ENCODE data around the gene RNF123. TPM values are rescaled to one million over a fixed set of nuclear protein-coding genes. Genes with fewer than 3 reads are reported as not detected.
"Not testable (repeated sequence)": the region's sequence is repeated elsewhere in the genome, so short reads cannot be mapped to it uniquely, and the experiment has no call there.

The RNF123 gene
- total RNA-seq, 1 donor from 2014 or later, result 31.3 TPM

DNA sequence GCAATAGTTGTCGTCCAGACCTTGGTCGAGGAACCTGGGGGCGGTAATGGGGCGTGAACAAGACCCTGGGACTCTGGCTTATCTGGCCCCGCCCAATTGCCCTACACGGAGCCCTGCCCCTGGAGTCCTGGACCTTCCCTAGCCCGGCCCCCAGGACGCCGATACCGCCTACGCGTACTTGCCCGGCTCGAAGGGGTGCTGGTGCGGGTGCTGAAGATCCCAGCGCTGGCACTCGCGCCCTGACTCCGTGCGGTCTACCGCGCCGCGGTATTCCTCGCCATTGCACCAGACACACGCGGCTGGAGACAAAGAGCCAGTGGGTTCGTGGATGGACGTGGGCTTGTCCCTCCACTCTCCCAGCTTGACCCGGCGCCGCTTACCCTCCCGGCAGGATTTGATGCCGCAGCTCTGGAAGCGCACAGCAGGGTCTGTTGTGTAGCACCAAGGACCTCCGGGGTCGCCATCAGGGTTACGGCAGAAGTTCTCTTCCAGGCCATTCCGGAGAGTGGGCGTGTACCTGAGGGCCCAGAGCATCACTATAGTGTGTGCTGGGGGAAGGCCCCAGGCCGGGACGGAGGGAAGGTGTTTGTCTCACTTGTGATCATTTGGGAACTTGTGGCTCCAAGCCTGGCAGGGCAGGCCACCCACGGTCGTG lies 2.5 kb upstream of the RNF123 start:
- H3K9ac ChIP-seq (ENCODE audit: low read depth in 1 of 3, low read length in 3 of 3), result peak overlapping the region in 1 of 3 donors; percentile 45
- not testable (repeated sequence) for H3K9me3 ChIP-seq (ENCODE audit: control insufficient read depth in 3 of 3, low read length in 3 of 3); H3K27ac ChIP-seq (ENCODE audit: low read depth, low read length); H3K27me3 ChIP-seq (ENCODE audit: control insufficient read depth in 3 of 3, insufficient read depth in 3 of 3, low read length in 3 of 3)
- H3K36me3 ChIP-seq (ENCODE audit: control insufficient read depth in 3 of 3, insufficient read depth in 3 of 3, low read length in 3 of 3), result peaks cover 23 to 29% (median 23%) of the 10 kb centered on the region in 3 donors
- peaks cover 29 to 42% (median 36%) of the 10 kb centered on the region in 3 donors for H3K4me1 ChIP-seq (ENCODE audit: control insufficient read depth in 3 of 3, insufficient read depth in 3 of 3, low read length in 3 of 3)
- peak overlapping the region; percentile 35 to 38 (median 36) for H3K4me3 ChIP-seq (ENCODE audit: low read length in 3 of 3)

DNA sequence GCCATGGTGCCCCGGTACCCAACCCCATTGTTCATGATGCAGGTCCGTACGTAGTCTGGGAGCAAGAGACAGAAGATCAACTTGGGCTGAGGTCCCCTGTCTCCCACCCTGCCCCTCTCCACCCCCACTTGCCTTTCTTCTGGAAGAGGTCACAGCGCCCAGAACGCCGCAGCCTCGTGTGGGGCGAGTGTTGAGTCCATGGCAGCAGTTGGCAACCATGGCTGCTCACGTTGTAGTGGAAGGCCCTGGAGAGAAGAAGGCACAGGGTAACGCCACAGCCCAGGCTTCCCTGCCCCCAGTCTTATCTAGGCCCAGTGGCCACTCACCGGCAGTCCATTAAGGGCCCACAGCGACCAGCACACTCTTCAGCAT lies 1.9 kb upstream of the RNF123 start:
- not testable (repeated sequence) for H3K9ac ChIP-seq (ENCODE audit: low read depth in 1 of 3, low read length in 3 of 3); H3K27ac ChIP-seq (ENCODE audit: low read depth, low read length); H3K4me3 ChIP-seq (ENCODE audit: low read length in 3 of 3); H3K9me3 ChIP-seq (ENCODE audit: control insufficient read depth in 3 of 3, low read length in 3 of 3); H3K27me3 ChIP-seq (ENCODE audit: control insufficient read depth in 3 of 3, insufficient read depth in 3 of 3, low read length in 3 of 3)
- Histone ChIP-seq H3K36me3 (ENCODE audit: control insufficient read depth in 3 of 3, insufficient read depth in 3 of 3, low read length in 3 of 3) (peaks cover 18 to 24% (median 20%) of the 10 kb centered on the region in 3 donors), H3K4me1 (ENCODE audit: control insufficient read depth in 3 of 3, insufficient read depth in 3 of 3, low read length in 3 of 3) (peaks cover 29 to 43% (median 36%) of the 10 kb centered on the region in 3 donors)

- H3K9me3 ChIP-seq (ENCODE audit: control insufficient read depth in 3 of 3, low read length in 3 of 3); H3K27me3 ChIP-seq (ENCODE audit: control insufficient read depth in 3 of 3, insufficient read depth in 3 of 3, low read length in 3 of 3): not testable (repeated sequence)
- Histone ChIP-seq H3K4me1 (ENCODE audit: control insufficient read depth in 3 of 3, insufficient read depth in 3 of 3, low read length in 3 of 3) (peaks cover 30 to 46% (median 37%) of the 10 kb centered on the region in 3 donors), H3K27ac (ENCODE audit: low read depth, low read length) (peak overlapping the region; percentile 85), H3K9ac (ENCODE audit: low read depth in 1 of 3, low read length in 3 of 3) (peak overlapping the region; percentile 88 to 97 (median 95)), H3K36me3 (ENCODE audit: control insufficient read depth in 3 of 3, insufficient read depth in 3 of 3, low read length in 3 of 3) (peaks cover 7 to 13% (median 10%) of the 10 kb centered on the region in 3 donors), H3K4me3 (ENCODE audit: low read length in 3 of 3) (peak overlapping the region; percentile 91 to 97 (median 93))
These were observed 865 bp upstream of the RNF123 start for GRCh38 chr3:49688338-49689045.

DNA sequence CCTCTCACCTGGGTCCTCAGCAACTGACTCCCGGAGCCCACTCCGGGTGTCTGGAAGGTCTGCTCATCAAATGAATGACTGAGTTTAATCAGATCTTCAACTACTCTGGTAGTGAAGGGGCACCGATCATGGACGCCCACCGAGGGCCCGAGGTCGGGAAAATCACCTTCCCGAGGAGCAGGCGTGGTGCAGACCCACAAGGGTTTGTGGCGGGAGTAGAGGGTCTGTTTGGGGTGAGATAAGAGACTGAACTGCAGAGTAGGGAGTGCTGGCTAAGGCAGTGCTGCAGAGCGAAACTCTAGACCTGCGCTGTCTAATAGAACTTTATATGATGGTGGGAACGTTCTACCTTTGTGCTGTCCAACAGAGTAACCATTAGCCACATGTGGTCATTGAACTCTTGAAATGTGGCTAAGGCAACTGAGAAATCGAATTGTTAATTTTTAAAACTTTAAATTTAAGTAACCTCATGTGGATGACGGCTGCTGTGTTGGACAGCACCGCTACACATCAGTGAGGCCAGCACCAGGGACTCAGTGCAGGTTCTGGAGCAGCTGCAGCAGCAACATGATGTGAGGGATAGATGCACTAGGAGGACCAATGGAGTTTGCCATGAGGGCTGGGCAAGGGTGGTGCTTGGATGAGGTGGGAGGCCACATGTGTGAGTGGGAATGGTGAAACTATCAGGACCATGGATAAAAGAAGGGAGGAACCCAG lies 709 bp downstream of the RNF123 start:
- H3K9ac ChIP-seq (ENCODE audit: low read depth in 1 of 3, low read length in 3 of 3), result peak overlapping the region; percentile 88 to 97 (median 95)
- not testable (repeated sequence) for H3K9me3 ChIP-seq (ENCODE audit: control insufficient read depth in 3 of 3, low read length in 3 of 3); H3K27me3 ChIP-seq (ENCODE audit: control insufficient read depth in 3 of 3, insufficient read depth in 3 of 3, low read length in 3 of 3); H3K36me3 ChIP-seq (ENCODE audit: control insufficient read depth in 3 of 3, insufficient read depth in 3 of 3, low read length in 3 of 3)
- peaks cover 41 to 57% (median 47%) of the 10 kb centered on the region in 3 donors for H3K4me1 ChIP-seq (ENCODE audit: control insufficient read depth in 3 of 3, insufficient read depth in 3 of 3, low read length in 3 of 3)
- H3K4me3 ChIP-seq (ENCODE audit: low read length in 3 of 3), result peak overlapping the region; percentile 91 to 97 (median 93)
- H3K27ac ChIP-seq (ENCODE audit: low read depth, low read length), result peak overlapping the region; percentile 85

DNA sequence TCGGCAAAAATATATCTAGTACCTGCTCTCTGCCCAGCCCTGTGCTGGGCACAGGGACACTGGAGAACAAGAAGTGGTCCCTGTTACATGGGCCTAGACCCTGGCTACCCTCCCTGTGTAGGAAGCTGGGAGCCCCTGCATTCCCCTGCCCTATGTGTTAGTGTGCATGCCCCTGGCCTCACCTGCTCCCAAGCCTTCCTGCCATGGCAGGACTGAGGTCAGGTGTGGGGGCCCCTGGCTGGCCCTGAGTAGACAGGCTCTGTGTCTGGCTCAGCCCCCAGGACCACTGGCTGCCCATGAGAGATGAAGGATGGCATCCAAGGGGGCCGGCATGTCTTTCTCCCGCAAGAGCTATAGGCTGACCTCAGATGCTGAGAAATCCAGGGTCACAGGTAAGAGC lies 1.5 kb downstream of the RNF123 start:
- Histone ChIP-seq H3K9ac (ENCODE audit: low read depth in 1 of 3, low read length in 3 of 3) (peak overlapping the region in 1 of 3 donors; percentile 97), H3K4me3 (ENCODE audit: low read length in 3 of 3) (peak overlapping the region in 2 of 3 donors; percentile 27 to 97), H3K4me1 (ENCODE audit: control insufficient read depth in 3 of 3, insufficient read depth in 3 of 3, low read length in 3 of 3) (peaks cover 43 to 65% (median 53%) of the 10 kb centered on the region in 3 donors)
- H3K9me3 ChIP-seq (ENCODE audit: control insufficient read depth in 3 of 3, low read length in 3 of 3); H3K27me3 ChIP-seq (ENCODE audit: control insufficient read depth in 3 of 3, insufficient read depth in 3 of 3, low read length in 3 of 3); H3K36me3 ChIP-seq (ENCODE audit: control insufficient read depth in 3 of 3, insufficient read depth in 3 of 3, low read length in 3 of 3); H3K27ac ChIP-seq (ENCODE audit: low read depth, low read length): not testable (repeated sequence)

- peaks cover 45 to 70% (median 57%) of the 10 kb centered on the region in 3 donors for H3K4me1 ChIP-seq (ENCODE audit: control insufficient read depth in 3 of 3, insufficient read depth in 3 of 3, low read length in 3 of 3)
- H3K9me3 ChIP-seq (ENCODE audit: control insufficient read depth in 3 of 3, low read length in 3 of 3); H3K36me3 ChIP-seq (ENCODE audit: control insufficient read depth in 3 of 3, insufficient read depth in 3 of 3, low read length in 3 of 3); H3K27me3 ChIP-seq (ENCODE audit: control insufficient read depth in 3 of 3, insufficient read depth in 3 of 3, low read length in 3 of 3); H3K27ac ChIP-seq (ENCODE audit: low read depth, low read length): not testable (repeated sequence)
- peak overlapping the region in 2 of 3 donors; percentile 48 to 62 for H3K9ac ChIP-seq (ENCODE audit: low read depth in 1 of 3, low read length in 3 of 3)
- H3K4me3 ChIP-seq (ENCODE audit: low read length in 3 of 3), result peak overlapping the region in 2 of 3 donors; percentile 9 to 41
These were observed 2.1 kb downstream of the RNF123 start for GRCh38 chr3:49691481-49691880.

GRCh38 chr3:49694409-49695070 lies 5.2 kb downstream of the RNF123 start:
- H3K9me3 ChIP-seq (ENCODE audit: control insufficient read depth in 3 of 3, low read length in 3 of 3); H3K27me3 ChIP-seq (ENCODE audit: control insufficient read depth in 3 of 3, insufficient read depth in 3 of 3, low read length in 3 of 3): not testable (repeated sequence)
- H3K4me3 ChIP-seq (ENCODE audit: low read length in 3 of 3), result peak overlapping the region in 2 of 3 donors; percentile 29 to 31
- H3K4me1 ChIP-seq (ENCODE audit: control insufficient read depth in 3 of 3, insufficient read depth in 3 of 3, low read length in 3 of 3), result peaks cover 50 to 77% (median 56%) of the 10 kb centered on the region in 3 donors
- H3K9ac ChIP-seq (ENCODE audit: low read depth in 1 of 3, low read length in 3 of 3), result peak overlapping the region; percentile 48 to 77 (median 71)
- peaks cover 21 to 27% (median 21%) of the 10 kb centered on the region in 3 donors for H3K36me3 ChIP-seq (ENCODE audit: control insufficient read depth in 3 of 3, insufficient read depth in 3 of 3, low read length in 3 of 3)
- H3K27ac ChIP-seq (ENCODE audit: low read depth, low read length), result peak overlapping the region; percentile 94

GRCh38 chr3:49695350-49696015 lies 6.1 kb downstream of the RNF123 start:
- H3K9me3 ChIP-seq (ENCODE audit: control insufficient read depth in 3 of 3, low read length in 3 of 3); H3K27me3 ChIP-seq (ENCODE audit: control insufficient read depth in 3 of 3, insufficient read depth in 3 of 3, low read length in 3 of 3): not testable (repeated sequence)
- H3K4me1 ChIP-seq (ENCODE audit: control insufficient read depth in 3 of 3, insufficient read depth in 3 of 3, low read length in 3 of 3), result peaks cover 49 to 80% (median 58%) of the 10 kb centered on the region in 3 donors
- peak overlapping the region in 2 of 3 donors; percentile 61 to 71 for H3K9ac ChIP-seq (ENCODE audit: low read depth in 1 of 3, low read length in 3 of 3)
- H3K36me3 ChIP-seq (ENCODE audit: control insufficient read depth in 3 of 3, insufficient read depth in 3 of 3, low read length in 3 of 3), result peaks cover 27 to 36% (median 28%) of the 10 kb centered on the region in 3 donors
- peak overlapping the region; percentile 94 for H3K27ac ChIP-seq (ENCODE audit: low read depth, low read length)
- H3K4me3 ChIP-seq (ENCODE audit: low read length in 3 of 3), result peak overlapping the region in 1 of 3 donors; percentile 41

DNA sequence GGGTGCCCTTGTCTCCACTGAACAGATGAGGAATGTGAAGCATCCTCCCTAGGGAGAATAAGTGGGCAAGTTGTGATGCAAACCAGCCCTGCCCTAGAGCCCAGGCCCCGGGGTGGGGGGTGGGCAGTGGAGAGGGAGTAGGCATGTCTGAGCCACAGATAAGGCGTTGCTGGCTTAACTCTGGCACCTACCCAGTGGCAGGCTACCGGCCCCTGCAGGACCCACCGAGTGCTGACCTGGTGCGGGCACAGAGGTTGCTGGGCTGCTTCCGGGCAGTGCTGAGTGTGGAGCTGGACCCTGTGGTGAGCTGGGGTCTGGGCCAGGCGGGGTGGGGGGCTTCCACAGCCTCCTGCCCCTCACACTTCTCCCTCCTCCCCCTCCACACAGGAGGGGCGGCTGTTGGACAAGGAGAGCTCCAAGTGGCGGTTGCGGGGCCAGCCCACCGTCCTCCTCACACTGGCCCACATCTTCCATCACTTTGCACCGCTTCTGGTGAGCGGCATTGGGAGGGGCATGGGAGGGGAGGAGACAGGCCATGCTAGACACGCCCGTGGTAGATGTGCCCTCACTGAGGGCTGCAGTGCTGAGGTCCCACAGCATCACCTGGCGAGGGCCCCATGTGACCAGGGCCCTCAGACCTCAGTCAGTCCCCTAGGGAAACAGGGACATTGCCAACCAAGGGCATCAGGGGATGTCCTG lies 10.1 kb downstream of the RNF123 start:
- Histone ChIP-seq H3K36me3 (ENCODE audit: control insufficient read depth in 3 of 3, insufficient read depth in 3 of 3, low read length in 3 of 3) (peaks cover 60 to 70% (median 62%) of the 10 kb centered on the region in 3 donors), H3K9ac (ENCODE audit: low read depth in 1 of 3, low read length in 3 of 3) (peak overlapping the region in 1 of 3 donors; percentile 33), H3K4me1 (ENCODE audit: control insufficient read depth in 3 of 3, insufficient read depth in 3 of 3, low read length in 3 of 3) (peaks cover 31 to 78% (median 57%) of the 10 kb centered on the region in 3 donors), H3K4me3 (ENCODE audit: low read length in 3 of 3) (no peak overlapping the region), H3K9me3 (ENCODE audit: control insufficient read depth in 3 of 3, low read length in 3 of 3) (no peaks in the 10 kb centered on the region), H3K27me3 (ENCODE audit: control insufficient read depth in 3 of 3, insufficient read depth in 3 of 3, low read length in 3 of 3) (no peaks in the 10 kb centered on the region), H3K27ac (ENCODE audit: low read depth, low read length) (peak overlapping the region; percentile 47)

All from skeletal muscle tissue (tissue), 4 donors.